Activated naive CD4-positive, alpha-beta T cell (primary cell): Measurements from ENCODE around the gene GFER.
"Not testable (repeated sequence)": the region's sequence is repeated elsewhere in the genome, so short reads cannot be mapped to it uniquely, and the experiment has no call there.

ENCODE experiments used
- DNase-seq, 4 experiments: peaks; one replicate each; lab custom pipeline; 2025; lab: John Stamatoyannopoulos, UW

GFER gene

DNA sequence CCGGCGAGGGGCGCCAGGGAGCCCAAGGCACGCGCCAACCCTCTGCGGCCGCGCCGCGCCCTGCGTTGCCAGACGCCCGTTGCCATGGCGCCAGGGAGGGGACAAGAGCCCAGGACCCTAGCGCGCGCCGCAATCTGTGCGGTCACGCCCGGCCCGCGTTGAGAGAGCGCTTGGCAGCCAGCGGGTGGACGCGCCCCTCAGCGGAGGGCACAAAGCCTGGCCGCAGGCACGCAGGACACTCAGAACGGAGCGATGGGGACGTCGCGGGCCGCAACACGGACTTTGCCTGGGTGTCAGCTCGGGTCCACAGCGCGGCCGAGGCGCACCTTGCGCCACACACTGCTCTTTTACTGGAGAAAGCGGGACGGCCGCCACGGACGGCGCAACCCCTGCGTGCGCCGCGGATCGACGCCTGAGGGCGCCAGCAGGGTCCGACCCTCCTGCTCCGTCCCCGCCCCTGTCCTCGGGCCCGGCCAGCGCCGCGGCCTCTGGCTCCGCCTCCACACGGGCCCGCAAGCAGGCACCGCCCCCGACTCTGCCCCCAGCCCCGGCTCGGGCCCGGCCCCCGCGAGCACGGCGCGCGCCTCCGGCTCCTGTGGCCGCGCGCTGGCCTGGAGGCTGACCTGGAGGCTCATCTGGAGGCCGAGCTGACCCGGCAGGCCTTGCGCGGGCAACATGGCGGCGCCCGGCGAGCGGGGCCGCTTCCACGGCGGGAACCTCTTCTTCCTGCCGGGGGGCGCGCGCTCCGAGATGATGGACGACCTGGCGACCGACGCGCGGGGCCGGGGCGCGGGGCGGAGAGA is at the start of gene GFER:
Gene GFER (plus strand): TSS at position 650 of the 803 bp plus-strand sequence. CDS start 26 bp downstream, at position 676.
- peak in 2 of 4 experiments; percentile 23 to 27 for DNase-seq

- no peak for DNase-seq
Observed at GRCh38 chr16:1936945-1937479, 47.0 kb upstream of the GFER start.

DNA sequence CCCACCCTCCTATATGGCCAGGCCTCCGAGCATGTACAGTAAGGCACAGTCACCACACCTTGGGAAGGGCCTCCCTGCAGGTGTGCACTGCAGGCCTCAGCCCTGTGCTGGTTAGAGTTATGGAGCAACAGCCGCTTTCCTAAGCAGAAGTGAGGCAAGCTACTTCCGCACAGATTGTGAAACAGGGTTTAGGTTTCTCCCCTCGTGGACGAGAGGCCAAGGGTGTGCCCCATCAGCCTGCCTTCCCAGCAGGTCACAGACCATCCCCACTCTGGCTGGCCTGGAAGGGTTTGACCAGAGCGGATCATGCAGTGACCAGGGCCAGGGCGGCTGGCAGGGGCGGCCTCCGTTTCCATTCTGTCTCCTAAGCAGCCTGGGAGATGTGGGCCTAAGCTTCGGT is 45.7 kb upstream of the GFER start:
- no peak for DNase-seq

DNA sequence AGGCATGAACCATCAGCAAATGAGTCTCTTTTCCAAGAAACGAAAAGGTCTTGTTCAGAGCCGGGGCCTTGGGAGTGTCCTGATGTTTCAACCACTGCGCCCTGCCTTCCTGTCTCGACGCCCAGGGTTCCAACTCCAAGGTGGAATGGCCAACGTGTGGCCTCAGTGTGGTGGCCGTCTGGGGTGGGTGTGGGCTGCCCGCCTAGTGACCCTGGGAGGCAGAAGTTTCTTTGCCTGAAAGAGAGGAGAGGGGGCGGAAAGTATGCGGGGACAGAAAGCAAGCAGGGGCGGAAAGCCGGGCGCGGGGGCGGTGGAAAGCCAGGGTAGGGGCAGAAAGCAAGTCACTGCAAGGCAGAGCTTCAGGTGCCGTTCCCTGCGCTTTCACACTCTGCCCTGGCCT is 45.1 kb upstream of the GFER start:
- DNase-seq: no peak

- not testable (repeated sequence) for DNase-seq
Observed at GRCh38 chr16:1939833-1940232, 44.2 kb upstream of the GFER start.

GRCh38 chr16:1940273-1941161 is 43.5 kb upstream of the GFER start:
- DNase-seq: no peak

DNA sequence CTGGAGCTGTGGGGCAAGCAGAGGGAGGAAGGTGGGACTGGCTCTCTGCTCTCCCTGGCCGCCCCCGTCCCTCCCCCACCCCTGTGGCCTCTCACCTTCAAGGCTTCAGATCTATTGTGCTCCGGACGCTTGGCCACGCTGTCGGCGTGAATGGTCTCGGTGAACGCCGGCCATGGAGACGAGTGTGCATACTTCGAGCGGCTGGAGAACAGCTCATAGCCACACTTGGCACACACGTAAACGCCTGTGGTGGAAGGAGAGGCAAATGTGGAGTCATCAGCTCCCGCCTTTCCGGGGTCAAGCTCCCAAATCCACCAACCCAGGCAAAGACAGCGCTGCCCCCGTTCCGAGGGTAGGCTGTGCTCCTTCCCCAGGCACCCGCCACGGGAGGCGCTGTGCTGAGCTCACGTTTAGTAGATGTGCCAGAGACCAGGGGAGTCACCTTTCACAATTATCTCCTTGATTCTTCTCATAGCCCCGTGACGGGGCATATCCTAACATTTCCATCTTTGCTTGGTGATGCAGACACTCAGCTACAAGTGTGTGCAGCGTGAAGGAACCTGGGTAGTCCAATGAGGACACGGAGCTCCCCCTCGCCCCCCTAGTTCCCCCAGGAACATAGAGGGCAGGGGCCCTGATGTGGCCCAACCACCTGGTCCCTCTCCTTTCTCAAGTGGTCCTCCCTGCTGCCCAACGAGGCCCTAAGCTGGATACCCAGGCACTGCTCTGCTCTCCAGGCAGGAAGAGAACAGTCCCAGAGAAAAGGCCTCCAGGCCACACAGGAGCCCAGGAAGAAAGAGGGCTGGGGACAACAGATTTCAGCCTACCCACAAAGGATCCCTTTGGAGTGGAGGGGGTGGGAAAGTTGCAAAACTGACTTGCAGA is 42.6 kb upstream of the GFER start:
- no peak for DNase-seq

GRCh38 chr16:1942047-1942809 is 41.8 kb upstream of the GFER start:
- no peak for DNase-seq

GRCh38 chr16:1942810-1943726 is 40.9 kb upstream of the GFER start, which contains the start of gene MSRB1:
TSS of gene MSRB1 (minus strand) at chr16:1943199. CDS start at chr16:1943156, 43 bp downstream.
- DNase-seq: peak; percentile 94 to 99 (median 96)

DNA sequence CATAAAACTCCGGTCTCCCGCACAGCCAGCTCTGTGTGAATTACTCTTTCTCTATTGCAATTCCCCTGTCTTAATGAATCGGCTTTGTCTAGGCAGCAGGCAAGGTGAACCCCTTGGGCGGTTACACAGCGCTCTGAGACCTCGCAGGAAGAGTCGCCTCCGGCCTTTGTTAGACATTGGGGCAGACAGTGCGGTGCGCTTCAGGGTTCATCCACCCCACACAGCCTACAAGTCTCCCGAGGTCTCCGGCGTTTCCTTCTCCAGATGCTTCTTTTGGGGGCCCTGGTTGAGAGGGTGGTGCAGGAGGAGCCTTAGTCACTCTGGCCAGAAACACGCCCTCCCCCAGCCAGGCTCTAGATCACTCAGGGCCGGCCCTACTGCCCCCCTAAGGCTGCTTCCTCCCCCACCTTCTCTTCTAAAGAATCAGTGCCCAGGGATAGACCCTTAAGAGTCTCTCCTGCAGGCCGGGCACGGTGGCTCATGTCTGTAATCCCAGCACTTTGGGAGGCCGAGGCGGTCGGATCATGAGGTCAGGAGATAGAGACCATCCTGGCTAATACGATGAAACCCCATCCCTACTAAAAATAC is 39.3 kb upstream of the GFER start:
- DNase-seq: no peak

DNA sequence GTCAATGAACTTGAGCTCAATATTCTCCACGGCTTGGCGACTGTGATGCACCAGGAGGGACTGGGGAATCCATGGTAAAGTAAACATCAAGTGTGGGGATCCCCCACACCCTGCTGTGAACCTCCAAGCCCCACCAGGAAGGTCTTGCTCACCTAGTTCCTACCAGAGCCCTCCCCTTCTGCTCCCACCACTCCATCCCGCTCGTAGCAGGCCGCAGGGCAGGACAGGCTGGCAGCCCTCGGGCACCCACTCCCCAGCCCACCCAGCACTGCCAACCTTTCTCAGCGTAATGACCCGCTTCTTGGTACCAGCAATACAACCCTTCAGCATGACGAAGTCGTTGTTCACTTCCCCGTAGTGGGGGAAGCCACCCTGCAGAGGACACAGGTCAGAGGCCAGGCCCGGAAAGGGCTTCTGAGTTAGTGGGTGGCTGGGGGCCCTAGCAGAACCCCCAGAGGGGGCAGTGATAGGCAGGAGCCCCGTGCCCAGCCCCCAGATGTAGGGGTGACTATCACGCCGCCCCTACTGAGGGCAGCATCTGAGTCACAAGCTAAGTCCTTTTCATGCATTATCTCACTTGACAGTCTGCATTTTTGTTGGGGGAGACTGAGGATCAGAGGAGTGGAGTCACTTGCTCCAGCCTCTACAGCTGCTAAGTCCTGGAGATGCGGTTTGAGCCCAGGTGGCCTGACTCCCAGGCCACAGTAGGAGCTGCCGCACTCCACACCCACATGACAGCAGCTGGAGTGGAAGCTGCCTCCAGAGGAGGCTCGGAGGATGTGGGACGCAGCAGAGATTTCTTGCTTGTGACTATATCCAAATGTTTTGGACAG is 38.2 kb upstream of the GFER start:
- no peak for DNase-seq

DNA sequence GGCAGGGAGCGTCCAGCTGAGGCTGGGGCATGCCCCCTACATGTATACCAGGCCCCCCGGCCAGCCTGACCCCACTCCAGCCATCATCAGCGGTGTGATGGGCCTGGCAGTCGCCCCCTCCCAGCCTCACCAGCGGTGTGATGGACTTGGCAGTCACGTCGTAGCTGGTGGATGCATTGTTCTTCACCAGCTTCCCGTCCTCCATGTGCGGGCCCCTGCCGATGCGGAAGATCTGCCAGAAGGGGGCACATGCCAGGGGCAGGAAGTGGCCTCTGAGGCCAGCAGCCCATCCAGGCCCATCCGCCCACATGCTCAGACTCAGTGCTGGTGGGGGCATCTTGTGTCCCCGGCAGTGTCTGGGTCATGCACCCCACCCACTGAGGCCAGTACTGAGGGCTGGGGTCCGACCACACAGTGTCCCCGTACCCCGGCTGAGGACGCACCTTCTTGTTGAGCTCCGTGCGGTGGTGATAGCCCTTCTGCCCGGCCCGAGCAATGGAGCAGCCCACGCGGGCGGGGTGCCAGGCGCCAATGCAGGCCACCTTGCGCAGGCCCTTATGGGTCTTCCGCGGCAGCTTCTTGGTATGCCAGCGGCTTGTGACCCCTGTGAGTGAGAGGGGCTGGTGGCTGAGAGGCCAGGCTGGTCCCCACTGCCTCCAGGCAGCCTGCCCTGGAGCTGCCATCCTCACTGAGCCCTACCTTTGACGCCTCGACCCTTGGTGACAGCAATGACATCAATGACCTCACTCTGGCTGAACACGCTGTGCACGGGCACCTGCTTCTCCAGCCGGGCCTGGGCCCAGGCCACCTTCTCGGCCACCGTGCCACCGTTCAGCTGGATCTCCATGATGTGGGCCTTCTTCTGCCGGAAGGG is 37.3 kb upstream of the GFER start:
- DNase-seq: no peak

GRCh38 chr16:1947369-1947670 is 36.7 kb upstream of the GFER start:
- no peak for DNase-seq

- DNase-seq: no peak
Observed at GRCh38 chr16:1949507-1949906, 34.5 kb upstream of the GFER start.

DNA sequence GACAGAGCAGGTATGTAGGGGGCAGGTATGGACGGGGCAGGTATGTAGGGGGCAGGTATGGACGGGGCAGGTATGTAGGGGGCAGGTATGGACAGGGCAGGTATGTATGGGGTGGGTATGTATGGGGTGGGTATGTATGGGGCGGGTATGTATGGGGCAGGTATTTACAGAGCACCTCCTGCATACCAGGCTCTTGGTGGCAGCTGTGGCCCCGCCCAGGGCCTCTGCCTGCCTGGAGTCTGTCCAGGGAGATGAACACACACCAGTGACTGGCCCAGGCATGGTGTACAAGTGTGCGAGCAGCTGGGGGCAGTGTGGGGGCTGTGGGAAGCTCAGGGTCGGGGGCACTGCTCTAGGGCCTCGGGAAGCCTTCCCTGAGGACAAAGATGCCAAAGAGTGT is 33.9 kb upstream of the GFER start:
- DNase-seq: no peak

GRCh38 chr16:1950559-1950958 is 33.4 kb upstream of the GFER start:
- no peak for DNase-seq

GRCh38 chr16:1953734-1954133 is 30.3 kb upstream of the GFER start:
- DNase-seq: no peak
